GM21390 (cell line): ENCODE measurements around the gene VPS13A.
A peak's percentile ranks its signal among the peaks of the same experiment; 100 is the strongest.
"Not testable (repeated sequence)": the region's sequence is repeated elsewhere in the genome, so short reads cannot be mapped to it uniquely, and the experiment has no call there.

Experiments
- ATAC-seq: cut with Tn5 transposase; IDR thresholded peaks from one replicate; pipeline ENCODE4 v1.9.1; 2021; ENCODE audit not compliant: unreplicated experiment

The VPS13A gene

DNA sequence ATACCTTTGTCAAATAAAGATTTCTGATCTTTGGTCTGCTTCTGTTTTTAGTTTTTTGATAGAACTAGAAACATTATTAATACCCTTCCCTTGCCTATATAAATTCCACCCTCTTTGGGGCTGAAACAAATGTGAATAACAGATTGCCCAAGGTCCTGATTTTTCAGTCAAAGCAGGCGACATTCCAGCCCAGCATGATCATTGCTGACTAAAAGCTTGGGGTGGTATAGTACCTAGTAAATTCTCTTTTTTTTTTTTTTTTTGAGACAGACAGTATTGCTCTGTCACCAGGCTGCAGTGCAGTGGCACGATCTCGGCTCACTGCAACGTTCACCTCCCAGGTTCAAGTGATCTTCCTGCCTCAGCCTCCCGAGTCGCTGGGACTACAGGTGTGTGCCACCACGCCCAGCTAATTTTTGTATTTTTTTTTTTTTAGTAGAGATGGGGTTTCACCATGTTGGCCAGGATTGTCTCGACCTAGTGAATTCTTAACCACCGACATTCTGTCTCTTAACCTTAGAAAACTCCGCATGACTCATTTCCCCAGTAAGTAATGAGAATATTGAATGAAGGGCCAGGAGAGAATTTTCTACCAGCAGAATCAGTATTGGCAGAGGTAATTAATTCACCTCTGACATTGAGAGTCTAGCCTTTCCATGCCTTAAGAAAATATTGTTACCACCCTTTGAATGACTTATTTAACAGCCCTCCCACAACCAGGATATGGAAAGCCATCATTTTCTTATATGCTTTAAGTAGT lies 244.4 kb downstream of the VPS13A start:
- no peak for ATAC-seq

DNA sequence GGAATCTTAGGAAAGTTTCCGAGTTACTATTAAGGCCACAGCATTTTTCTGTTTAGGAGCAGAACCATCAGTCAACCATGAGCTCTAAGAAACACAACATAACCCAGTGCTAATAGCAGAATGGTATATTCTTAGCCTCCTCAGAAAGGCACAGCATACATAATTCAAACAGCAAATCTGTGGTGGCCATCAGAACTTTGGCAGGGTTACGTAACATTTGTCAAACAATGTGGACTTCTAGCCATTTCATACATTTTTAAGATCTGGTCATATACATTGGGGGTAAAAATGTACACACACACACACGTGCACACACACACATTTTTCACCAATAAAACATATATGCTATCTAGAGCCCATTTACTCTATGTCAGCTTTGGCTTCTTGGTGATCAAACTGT lies 245.6 kb downstream of the VPS13A start:
- no peak for ATAC-seq

DNA sequence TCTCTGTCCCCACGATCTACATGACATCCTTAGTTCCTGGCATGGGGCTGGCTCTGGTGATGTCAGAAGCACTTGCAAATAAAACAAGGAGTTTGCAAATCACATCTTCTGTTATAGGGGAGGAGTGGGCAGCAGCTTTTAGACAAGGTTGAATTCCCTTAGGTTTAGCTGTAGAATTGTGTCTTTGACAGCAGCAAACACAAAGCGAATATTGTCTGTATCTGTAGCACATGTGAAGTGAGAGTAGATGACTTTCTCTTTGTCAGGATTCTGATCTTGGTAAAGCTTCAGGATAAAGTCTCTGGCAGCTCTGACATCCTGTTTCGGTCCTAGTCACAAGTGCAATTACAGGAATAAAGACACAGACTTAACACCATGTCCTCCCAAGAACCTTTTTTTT lies 246.5 kb downstream of the VPS13A start:
- ATAC-seq = no peak

DNA sequence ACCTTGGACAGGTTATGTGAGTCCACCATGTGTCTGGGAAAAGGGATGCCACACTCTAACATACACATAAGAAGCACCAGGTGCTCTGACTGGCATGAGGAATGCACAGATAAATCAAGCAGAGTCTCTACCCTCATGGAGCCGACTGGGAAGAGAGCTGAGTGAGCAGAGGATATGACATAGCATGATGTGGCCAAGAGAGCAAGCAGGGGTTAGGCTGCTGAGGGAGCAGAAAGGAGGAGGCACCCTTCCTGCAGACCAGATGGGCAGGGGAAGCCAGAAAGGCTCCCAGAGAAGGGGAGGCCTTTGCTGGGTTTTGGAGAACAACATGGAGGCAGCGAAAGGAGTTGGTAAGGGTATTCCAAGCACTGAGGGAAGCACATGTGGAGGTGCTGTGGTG lies 247.7 kb downstream of the VPS13A start:
- ATAC-seq = no peak

DNA sequence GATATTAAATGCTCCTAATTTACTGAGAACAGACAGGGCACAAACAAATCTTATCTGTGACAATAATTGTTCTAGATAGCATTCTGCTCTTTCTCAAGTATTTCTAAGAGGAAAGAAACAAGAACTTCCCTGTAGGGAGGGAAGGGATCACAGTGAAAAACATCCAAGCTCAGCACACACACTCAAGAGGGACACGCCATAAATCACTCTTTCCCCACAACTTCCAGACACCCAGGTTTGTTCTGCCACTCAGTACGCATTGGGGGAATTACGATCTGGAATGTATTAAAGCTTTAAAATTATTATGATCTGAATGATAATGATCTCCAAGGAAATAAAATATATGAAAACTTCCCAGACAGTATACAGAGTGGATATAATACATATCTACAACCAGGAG lies 249.4 kb downstream of the VPS13A start:
- ATAC-seq = no peak

DNA sequence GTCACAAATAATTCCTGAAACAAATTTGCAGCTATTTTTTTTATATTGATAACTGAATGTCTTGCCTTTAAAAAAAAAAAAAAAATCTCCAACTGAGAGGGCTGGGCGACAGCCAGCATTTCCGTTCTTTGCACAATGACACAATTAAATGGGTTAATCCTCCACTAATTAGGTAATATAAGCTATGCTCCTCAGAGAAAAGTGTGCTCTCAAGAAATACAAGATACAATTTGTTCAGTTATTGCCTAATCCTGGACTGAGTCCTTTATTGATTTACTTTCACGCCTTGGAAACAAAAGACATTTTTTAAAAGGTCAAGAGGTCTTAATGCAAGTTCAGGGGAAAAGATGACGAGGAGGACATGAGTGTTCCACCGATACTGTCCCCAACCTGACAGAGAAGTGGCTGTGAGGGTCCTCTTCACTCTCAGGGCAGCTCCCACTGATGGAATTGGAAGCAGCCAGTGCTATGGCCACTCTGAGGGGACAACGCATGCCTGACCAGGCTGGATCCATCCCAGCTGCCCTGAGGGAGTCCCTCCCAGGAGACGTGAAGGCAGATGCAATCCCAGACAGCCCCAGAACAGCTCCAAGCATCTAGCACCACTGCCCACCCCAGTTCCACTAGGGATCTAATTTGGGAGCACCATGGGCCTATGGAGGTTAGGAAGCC lies 250.1 kb downstream of the VPS13A start:
- ATAC-seq = no peak

DNA sequence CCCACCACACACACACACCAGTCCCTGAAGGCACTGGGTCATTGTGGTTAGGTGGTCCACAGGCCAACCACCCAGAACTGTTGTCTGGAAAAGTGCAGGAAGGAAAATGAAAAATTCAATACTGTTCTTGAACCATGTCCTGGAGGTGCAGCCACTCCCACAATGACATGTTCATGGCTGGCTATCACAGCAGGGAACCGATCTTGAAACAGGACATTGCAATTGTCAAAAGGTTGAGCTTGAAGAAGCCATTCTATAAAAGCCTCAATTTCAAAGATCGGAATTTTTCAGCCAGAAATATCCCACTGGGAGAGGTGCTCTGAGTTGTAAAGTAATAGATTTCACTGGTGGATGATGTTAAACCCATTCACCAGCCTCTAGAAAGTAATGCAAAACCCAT lies 252.6 kb downstream of the VPS13A start:
- ATAC-seq = no peak

DNA sequence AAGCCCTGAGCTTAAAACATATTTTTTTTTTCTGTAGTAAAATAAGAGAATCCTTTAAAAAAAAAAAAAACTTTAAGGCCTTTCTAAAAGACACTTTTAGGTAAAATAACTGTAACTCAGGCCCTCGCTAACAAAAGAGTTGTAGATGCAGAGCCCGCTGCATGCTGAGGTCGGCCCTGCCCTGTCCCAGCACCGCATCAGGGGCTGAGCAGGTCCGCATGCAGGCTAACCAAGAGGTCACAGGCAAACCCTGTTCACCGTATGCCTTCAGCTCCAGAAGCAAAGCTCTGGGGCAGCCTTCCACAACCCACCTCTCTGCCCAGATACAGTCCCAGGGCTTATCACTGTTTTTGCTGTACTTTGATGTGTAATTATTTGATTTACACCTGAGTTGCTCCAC lies 254.7 kb downstream of the VPS13A start:
- ATAC-seq = no peak

DNA sequence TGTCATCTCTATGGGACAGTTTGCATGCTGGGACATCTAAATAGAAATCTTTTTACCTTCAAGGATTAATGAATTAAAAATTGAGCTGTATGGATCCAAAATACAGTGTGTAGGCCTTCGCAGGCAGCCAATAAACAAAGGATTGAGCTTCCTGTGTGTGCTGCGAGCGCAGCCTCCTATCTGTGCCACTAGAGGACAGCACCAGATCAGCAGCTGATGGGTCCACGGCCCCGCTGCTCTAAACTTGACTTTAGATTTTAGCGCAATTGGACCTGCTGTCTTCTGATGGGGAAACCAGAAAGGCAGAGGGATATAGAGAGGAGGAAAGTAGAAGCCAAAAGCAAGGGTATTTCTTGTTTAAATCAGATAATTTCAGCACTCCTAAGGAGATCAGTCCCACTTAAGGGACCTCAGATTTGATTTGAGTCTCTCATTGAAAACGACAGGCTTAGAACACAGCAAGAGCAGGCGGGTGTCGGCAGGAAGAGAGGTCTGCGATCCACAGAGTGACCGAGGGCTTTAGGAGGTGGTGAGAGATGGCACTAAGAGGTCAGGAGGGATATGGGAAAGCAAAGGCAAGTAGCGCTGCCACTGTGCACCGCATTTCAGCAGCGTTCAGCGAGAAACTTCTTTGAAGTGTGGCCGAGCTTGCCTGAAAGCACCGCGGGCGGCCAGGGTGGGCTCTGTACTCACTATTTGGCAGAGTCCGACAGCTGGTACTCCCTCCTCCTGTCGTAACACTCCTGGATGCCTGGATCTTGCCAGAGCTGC lies 256.5 kb downstream of the VPS13A start:
- peak; percentile 84 for ATAC-seq

DNA sequence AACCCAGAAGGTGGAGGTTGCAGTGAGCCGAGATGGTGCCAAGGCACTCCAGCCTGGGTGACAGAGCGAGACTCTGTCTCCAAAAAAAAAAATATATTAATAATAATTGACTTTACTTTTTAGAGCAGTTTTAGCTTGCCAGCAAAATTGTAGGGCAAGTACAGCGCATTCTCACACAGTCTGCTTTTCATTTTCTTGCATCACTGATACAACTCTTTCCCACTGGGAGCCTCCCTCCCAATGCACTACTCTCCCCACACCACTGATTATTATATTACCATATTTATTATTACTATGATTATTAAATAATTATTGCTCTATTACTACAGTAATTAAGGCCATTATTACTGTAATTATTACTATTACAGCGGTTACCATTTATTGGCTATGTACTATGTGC lies 257.9 kb downstream of the VPS13A start:
- no peak for ATAC-seq

DNA sequence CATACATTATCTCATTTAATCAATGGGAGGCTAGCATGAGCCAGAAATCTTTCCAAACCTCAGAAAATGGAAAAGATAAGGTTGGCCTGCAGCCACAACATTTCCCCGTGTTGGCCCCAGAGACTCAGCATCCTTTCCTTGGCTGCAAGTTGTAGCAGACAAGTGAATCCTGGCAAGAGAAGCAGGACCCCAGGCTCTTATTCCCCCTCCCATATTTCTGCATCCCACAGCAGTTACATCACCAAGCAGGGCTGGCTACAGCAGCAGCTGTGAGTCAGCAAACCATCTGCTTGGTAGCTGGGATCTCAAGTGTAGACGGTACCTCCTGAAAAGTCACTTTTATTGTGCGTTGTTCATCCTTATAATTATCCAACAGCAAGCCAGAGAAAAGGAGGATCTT lies 258.4 kb downstream of the VPS13A start:
- no peak for ATAC-seq

DNA sequence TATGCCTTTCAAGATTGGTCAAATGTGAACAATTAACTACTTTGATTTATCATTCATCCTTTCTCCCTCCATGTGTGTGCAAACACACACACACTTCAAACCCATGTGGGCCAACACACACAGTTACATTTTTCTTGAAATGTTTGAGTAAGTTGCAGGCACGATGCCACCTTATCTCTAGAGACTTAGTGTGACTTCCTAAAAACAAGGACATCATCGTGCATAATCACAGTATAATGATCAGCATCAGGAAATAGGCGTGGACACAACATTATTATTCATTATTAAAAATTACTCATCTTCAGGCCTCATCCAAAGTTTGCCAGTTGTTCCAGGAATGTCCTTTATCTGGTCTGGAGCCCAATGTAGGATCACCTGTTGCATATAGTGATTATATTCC lies 261.3 kb downstream of the VPS13A start:
- ATAC-seq = no peak

DNA sequence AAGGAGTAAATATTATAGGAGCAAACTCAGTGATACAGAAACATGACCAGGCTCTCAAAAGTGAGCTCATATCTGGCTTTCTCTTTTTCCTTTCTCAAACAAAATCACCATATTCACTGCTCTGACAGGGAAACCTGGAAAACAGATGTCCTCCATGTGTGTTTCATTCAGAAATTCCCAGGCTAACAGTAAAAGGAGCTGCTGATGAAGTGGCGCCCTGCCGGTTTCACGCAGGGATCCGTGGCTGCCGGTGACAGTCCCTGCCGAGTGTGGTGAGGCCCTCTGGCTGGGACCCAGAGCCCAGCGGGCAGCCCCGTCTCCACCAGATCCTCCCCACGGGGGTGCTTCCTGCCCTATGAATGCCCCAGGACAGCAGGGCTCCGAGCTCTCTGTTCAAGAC lies 262.7 kb downstream of the VPS13A start:
- ATAC-seq = no peak

DNA sequence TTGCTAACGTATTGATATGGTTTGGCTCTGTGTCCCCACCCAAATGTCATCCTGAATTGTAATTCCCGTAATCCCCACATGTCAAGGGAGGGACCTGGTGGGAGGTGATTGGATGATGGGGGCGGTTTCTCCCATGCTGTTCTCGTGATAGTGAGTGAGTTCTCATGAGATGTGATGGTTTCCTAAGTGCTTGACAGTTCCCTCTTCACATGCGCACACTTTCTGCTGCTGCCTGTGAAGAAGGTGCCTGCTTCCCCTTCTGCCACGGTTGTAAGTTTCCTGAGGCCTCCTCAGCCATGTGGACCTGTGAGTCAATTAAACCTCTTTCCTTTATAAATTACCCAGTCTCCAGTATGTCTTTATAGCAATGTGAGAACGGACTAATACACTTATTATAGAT lies 263.8 kb downstream of the VPS13A start:
- ATAC-seq = not testable (repeated sequence)

DNA sequence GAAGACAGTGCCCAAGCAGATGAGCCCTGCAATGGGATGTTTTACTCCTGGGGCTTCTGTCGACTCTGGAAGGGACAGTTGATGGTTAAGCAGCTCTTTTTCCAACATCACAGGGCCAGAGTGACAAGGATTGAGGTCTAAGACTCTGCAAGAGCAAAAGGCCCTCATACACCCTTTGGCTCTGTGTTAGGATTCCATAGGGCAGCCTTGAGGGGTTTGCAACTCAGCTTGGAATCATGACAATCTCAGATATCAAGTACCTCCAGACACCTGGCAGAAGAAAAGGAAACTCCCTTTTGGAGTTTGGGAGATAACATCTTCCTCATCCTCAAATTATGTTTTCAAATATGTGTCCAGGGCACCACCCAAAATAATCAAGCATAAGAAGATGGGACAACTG lies 265.1 kb downstream of the VPS13A start:
- no peak for ATAC-seq

DNA sequence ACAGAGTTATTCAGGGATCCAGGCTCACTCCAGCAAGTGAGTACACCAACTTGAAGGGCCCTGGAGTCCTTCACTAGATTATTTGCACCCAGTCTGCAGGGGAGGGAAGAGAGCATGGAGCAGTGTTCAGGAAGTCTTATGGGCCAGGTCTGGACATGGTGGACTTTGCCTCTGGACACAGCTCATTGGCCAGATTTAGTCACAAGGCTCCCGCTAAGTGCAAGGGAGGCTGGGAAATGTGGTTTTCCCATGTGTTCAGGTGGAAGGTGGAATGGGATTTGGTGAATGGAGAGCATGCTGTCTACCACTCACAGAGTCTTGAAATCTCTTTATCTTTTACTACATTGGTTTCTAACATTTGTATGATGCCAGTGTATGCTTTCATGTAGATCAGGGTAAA lies 270.3 kb downstream of the VPS13A start:
- ATAC-seq = no peak

DNA sequence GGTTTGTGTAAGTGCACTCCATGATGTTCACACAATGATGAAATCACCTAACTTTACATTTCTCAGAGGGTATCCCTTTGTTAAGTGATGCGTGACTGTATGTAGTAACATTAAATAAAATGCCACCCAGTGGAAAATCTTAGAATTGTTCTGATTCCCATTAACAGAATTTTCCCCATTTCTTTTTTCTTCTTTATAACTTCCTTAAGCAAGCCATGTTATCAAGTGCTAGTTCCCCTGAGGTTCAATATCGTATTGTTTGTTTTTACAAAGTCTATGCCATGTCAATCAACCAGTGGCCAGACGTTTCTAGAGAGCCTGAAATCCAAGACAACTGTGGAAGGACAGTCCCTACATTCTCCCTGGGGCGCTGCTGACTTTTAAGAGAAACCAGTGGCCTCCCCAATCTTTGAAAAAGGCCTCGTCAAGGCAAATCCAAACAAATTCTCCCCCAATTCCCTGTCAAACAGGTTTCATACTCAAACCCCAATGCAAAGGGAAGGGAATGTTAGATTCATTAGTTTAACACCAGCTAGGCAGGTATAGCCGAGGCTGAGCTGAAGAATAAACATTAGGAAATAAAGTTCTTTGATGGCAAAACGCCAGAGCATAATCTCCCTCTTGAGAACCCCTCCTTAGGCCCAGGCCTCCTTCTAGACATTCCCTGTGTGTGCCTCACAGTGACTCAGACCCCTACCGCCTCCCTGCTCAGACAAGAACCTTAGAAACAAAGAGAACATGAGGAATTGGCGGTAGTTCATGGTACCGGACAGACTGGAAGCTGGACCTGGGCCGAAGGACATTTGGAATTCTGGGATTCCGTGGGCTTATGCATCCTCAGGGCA lies 272.1 kb downstream of the VPS13A start:
- no peak for ATAC-seq

DNA sequence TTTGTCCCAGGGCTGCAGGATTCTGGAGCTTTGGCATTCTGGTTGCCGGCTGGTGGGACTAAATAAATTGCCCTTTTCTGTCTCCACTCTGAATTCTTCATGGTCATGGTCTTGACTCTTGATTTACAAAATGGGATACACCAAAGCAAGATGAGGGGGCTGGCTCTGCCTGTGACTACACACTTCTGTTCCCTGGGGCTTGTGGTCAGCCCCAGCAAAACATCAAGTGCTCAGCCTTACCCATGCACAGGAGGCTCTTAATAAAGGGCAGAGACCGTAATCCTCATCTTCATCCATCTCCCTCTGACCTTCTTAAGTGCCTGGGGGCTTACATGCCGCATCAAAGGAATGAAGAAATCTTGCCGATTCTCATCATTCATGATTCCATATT lies 272.7 kb downstream of the VPS13A start:
- no peak for ATAC-seq

DNA sequence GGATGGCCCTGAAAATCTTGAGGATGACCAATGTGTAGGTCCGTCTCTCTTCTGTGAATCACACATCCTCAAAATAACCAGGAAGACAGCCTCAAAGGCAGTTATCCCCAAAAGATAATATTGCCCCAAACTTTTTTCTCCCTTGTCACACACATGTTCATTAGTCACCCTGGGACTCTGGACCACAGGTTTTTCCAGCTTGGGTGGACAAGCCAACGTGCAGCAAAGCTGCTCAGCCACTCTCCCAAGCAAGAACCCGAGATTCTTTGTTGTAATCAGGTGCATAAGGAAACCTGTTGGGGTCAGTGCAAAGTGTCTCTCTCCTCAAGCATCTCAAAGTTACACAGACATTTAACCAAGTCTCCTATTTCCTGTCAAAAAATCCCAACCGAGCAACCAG lies 274.2 kb downstream of the VPS13A start:
- ATAC-seq = no peak

DNA sequence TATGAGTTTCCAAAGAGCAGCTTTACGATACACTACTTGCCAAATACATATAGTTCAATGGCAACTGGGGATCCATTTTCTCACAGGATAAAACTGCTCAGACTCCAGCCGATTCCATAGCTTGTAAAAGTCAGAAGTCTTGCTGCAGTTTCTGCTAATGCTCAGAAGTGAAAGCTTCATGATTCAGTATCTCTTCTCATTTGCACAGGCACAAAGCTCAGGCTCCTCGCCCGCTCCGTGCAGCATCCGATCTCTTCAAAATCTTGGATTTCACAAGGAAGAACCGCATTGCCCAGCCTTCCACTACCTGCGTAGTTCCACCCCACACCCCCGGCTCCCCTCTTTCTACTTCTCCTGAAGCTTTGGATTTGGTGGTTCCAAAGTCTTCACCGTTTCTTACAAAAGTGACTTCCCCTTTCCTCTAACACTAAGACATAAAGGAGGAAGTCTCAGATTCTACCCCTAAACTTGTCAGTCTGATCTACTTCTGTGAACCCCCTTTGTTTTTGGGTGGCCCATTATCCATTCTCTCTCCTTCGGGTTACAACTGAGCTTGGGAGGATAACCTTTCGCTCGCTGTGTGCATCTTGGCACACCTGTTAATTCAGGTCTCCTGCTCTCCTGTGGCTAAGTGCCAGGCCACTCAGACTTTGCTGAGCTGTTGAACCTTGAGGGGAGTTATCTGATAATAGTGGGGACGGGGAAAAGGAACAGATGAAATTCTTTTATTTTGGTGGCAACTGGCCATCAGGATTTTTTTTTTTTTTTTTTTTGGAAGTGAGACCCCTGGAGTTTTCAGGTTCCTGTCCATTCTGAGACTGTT lies 276.7 kb downstream of the VPS13A start:
- no peak for ATAC-seq
